HCT116 (cell line): Measurements from ENCODE around the gene PKNOX2. TPM values are rescaled to one million over a fixed set of nuclear protein-coding genes. Genes with fewer than 3 reads are reported as not detected.

Experiments
- ATAC-seq: fragments of 200-7000 bp; cut with Tn5 transposase; 2 replicates; pipeline ENCODE4 v1.9.1; 2020; ENCODE audit warnings: mild to moderate bottlenecking, moderate library complexity
- BruUV-seq: library from RNA; stranded (reverse); fragments of 400-500 nt; replicated peaks from 2 replicates; lab custom pipeline; 2021; lab: Mats Ljungman, UMichigan
- CTCF ChIA-PET: fragments of 300-600 bp; sonication (Branson Sonifier 250); formaldehyde crosslinking; loops from one replicate; lab custom pipeline; 2021; ENCODE audit warnings: antibody characterized with exemption; lab: Charles Lee
- POLR2A ChIA-PET: fragments of 300-600, 350-600 bp; sonication (Branson Sonifier 250); formaldehyde crosslinking; loops from one replicate; lab custom pipeline; 2021; ENCODE audit warnings: antibody characterized with exemption; lab: Charles Lee
- RAD21 ChIA-PET, 2 experiments: fragments of 300-600 bp; sonication (Branson Sonifier 250); formaldehyde crosslinking; loops; one replicate each; lab custom pipeline; 2023; ENCODE audit warnings: low total read pairs in 2 of 2; ENCODE audit not compliant: uncharacterized antibody in 2 of 2, unreplicated experiment in 2 of 2, low non-redundant PET in 1 of 2; lab: Charles Lee
- DNase-seq: peaks from one replicate; pipeline ENCODE4 v3.0.0-alpha.2; 2010; ENCODE audit warnings: low read depth, low spot score
- H2AFZ ChIP-seq: fragments of 200-600 bp; shearing (Covaris generic), sonication (generic); 2 replicates; pipeline ENCODE4 v1.6.1; 2017; ENCODE audit warnings: low read depth, mixed run types, mixed read lengths, antibody characterized with exemption, low read length; ENCODE audit not compliant: poor library complexity, severe bottlenecking
- H3K27ac ChIP-seq: 2 replicates; pipeline ENCODE4 v1.5.1; 2012; ENCODE audit warnings: low read depth, low read length
- H3K27me3 ChIP-seq: fragments of 200-600 bp; sonication (generic); 2 replicates; pipeline ENCODE4 v1.6.1; 2016; ENCODE audit warnings: mixed run types, low read length, mixed read lengths; ENCODE audit not compliant: insufficient read depth
- H3K36me3 ChIP-seq, 2 experiments: fragments of 200-500 bp in 1 of 2; fragments of 200-600 bp in 1 of 2; sonication (Bioruptor generic) in 1 of 2; sonication (generic) in 1 of 2; 2 replicates each; pipeline versions ENCODE4 v1.5.1 to v1.6.1; 2014 to 2016; ENCODE audit warnings: low read length in 2 of 2, inconsistent platforms in 1 of 2, mixed read lengths in 1 of 2, mixed run types in 1 of 2; ENCODE audit not compliant: insufficient read depth in 2 of 2, control insufficient read depth in 1 of 2
- H3K4me1 ChIP-seq, 2 experiments: fragments of 200-600 bp in 1 of 2; sonication (generic) in 1 of 2; 2 replicates each; pipeline versions ENCODE4 v1.5.1 to v1.6.1; 2012 to 2017; ENCODE audit warnings: low read length in 2 of 2, inconsistent platforms in 1 of 2, mild to moderate bottlenecking in 1 of 2, mixed read lengths in 1 of 2, mixed run types in 1 of 2, moderate library complexity in 1 of 2; ENCODE audit not compliant: insufficient read depth in 2 of 2, control insufficient read depth in 1 of 2
- H3K4me2 ChIP-seq: fragments of 200-600 bp; sonication (generic); 2 replicates; pipeline ENCODE4 v1.6.1; 2017; ENCODE audit warnings: mixed run types, low read length, mixed read lengths
- H3K4me3 ChIP-seq, 2 experiments: fragments of 200-600 bp in 1 of 2; sonication (generic) in 1 of 2; replicated peaks in 1 of 2; 2 replicates each; pipeline ENCODE4 v1.5.1; 2011 to 2016; ENCODE audit warnings: low read length in 2 of 2, control low read depth in 1 of 2, low read depth in 1 of 2, mild to moderate bottlenecking in 1 of 2, mixed read lengths in 1 of 2, mixed run types in 1 of 2
- H3K79me2 ChIP-seq: fragments of 200-600 bp; sonication (generic); 2 replicates; pipeline ENCODE4 v1.6.1; 2017; ENCODE audit warnings: mild to moderate bottlenecking, mixed run types, low read length, moderate library complexity, mixed read lengths; ENCODE audit not compliant: insufficient read depth
- H3K9ac ChIP-seq: fragments of 200-600 bp; sonication (generic); 2 replicates; pipeline ENCODE4 v1.6.1; 2016; ENCODE audit warnings: low read length, mixed read lengths
- H3K9me2 ChIP-seq: fragments of 200-600 bp; sonication (generic), shearing (Covaris generic); 2 replicates; pipeline ENCODE4 v1.6.1; 2017; ENCODE audit warnings: mixed run types, mild to moderate bottlenecking, moderate library complexity; ENCODE audit not compliant: insufficient read depth
- H3K9me3 ChIP-seq, 2 experiments: fragments of 200-500 bp in 1 of 2; fragments of 200-600 bp in 1 of 2; sonication (Bioruptor generic) in 1 of 2; sonication (generic) in 1 of 2; 2 replicates each; pipeline ENCODE4 v1.6.1; 2014 to 2017; ENCODE audit warnings: low read length in 2 of 2, mixed read lengths in 2 of 2, inconsistent platforms in 1 of 2, low read depth in 1 of 2, mild to moderate bottlenecking in 1 of 2, mixed run types in 1 of 2, moderate library complexity in 1 of 2; ENCODE audit not compliant: control insufficient read depth in 1 of 2, insufficient read depth in 1 of 2
- H4K20me1 ChIP-seq: fragments of 200-600 bp; sonication (generic), shearing (Covaris generic); 2 replicates; pipeline ENCODE4 v1.6.1; 2017; ENCODE audit warnings: mixed run types, mild to moderate bottlenecking, moderate library complexity; ENCODE audit not compliant: insufficient read depth
- ATF3 ChIP-seq: IDR thresholded peaks from 2 replicates; pipeline ENCODE4 v1.6.1; 2012
- CBX3 ChIP-seq: IDR thresholded peaks from 2 replicates; pipeline ENCODE4 v1.6.1; 2012; ENCODE audit warnings: low read depth
- CEBPB ChIP-seq: IDR thresholded peaks from 2 replicates; pipeline ENCODE4 v1.6.1; 2012; ENCODE audit warnings: low read depth
- EGR1 ChIP-seq: IDR thresholded peaks from 2 replicates; pipeline ENCODE4 v1.6.1; 2012; ENCODE audit warnings: low read depth
- EZH2 ChIP-seq: fragments of 200-600 bp; sonication (generic); IDR thresholded peaks from 2 replicates; pipeline ENCODE4 v1.6.1; 2017; ENCODE audit warnings: antibody characterized with exemption, mixed run types
- POLR2A ChIP-seq: IDR thresholded peaks from 2 replicates; pipeline ENCODE4 v1.7.0; 2011; ENCODE audit warnings: borderline replicate concordance; ENCODE audit not compliant: insufficient read depth, insufficient read length; ENCODE audit errors: extremely low read depth
- RAD21 ChIP-seq: IDR thresholded peaks from 2 replicates; pipeline ENCODE4 v1.6.1; 2012; ENCODE audit warnings: low read depth, mild to moderate bottlenecking
- SIN3A ChIP-seq: IDR thresholded peaks from 2 replicates; pipeline ENCODE4 v1.6.1; 2012; ENCODE audit warnings: low read depth
- SP1 ChIP-seq: IDR thresholded peaks from 2 replicates; pipeline ENCODE4 v1.6.1; 2012; ENCODE audit warnings: low read depth
- SRF ChIP-seq: IDR thresholded peaks from 2 replicates; pipeline ENCODE4 v1.6.1; 2012; ENCODE audit warnings: low read depth
- TCF7L2 ChIP-seq: IDR thresholded peaks from 2 replicates; pipeline ENCODE4 v1.7.0; 2011; ENCODE audit warnings: borderline replicate concordance, inconsistent platforms; ENCODE audit not compliant: insufficient read depth, insufficient read length; ENCODE audit errors: extremely low read depth
- ZBTB33 ChIP-seq: IDR thresholded peaks from 2 replicates; pipeline ENCODE4 v1.6.1; 2011; ENCODE audit warnings: mild to moderate bottlenecking, low read length, moderate library complexity; ENCODE audit not compliant: insufficient replicate concordance; ENCODE audit errors: extremely low read depth
- ZFX ChIP-seq: fragments of 450-650 bp; IDR thresholded peaks from 2 replicates; pipeline ENCODE4 v1.6.1; 2017
- ZNF274 ChIP-seq: fragments of 200-500 bp; sonication (Bioruptor generic); IDR thresholded peaks from 2 replicates; pipeline ENCODE4 v1.6.1; 2014; ENCODE audit warnings: mild to moderate bottlenecking, low read depth, low read length, inconsistent platforms
- intact Hi-C: fragments of 100-400 bp; cut with micrococcal nuclease; formaldehyde crosslinking; loops from 2 replicates; pipeline ENCODE4 v1.10.0; 2022
- total RNA-seq: library from RNA; stranded (reverse); gene quantifications from one replicate; pipeline ENCODE4 v1.2.1, GENCODE V29; 2021; ENCODE audit not compliant: unreplicated experiment
- TF ChIP-seq, protein P1 (sequence below), 3 experiments: fragments of 200-600 bp in 1 of 3; sonication (generic) in 1 of 3; IDR thresholded peaks in 2 of 3; conservative IDR thresholded peaks in 1 of 3; 2 replicates each; pipeline ENCODE4 v1.5.1; 2012 to 2017; ENCODE audit warnings: low read depth in 2 of 3, low read length in 2 of 3, antibody characterized with exemption in 1 of 3, borderline replicate concordance in 1 of 3, control low read depth in 1 of 3, mild to moderate bottlenecking in 1 of 3, mixed read lengths in 1 of 3, mixed run types in 1 of 3, moderate library complexity in 1 of 3; ENCODE audit not compliant: insufficient read depth in 1 of 3
- TF ChIP-seq, protein P2 (sequence below): IDR thresholded peaks from 2 replicates; pipeline ENCODE4 v1.6.1; 2012

The PKNOX2 gene
- total RNA-seq, 1 experiment from 2014 or later = 0.20 TPM

GRCh38 chr11:125382314-125382791, 217.8 kb downstream of the PKNOX2 start:
- no peak overlapping the region for H2AFZ ChIP-seq
- no peaks in the 10 kb centered on the region for H4K20me1 ChIP-seq
- H3K36me3 ChIP-seq = no peaks in the 10 kb centered on the region
- no peaks in the 10 kb centered on the region for H3K9me3 ChIP-seq
- H3K4me2 ChIP-seq = no peak overlapping the region
- no TSS peak for BruUV-seq
- no peak overlapping the region for H3K27ac ChIP-seq
- ChIA-PET CTCF (no interaction called here), RAD21 (no interaction called here), POLR2A (no interaction called here)
- H3K9ac ChIP-seq = no peak overlapping the region
- TF ChIP-seq TCF7L2 = no peak
- TF ChIP-seq EZH2 = 0 out of 2 replicates have a peak, but pooled peaks have one; percentile 35
- H3K79me2 ChIP-seq = no peaks in the 10 kb centered on the region
- no peak overlapping the region for H3K4me3 ChIP-seq
- no peaks in the 10 kb centered on the region; a peak in 1 of 4 replicates for H3K4me1 ChIP-seq
- intact Hi-C loops = no loop called here
- ATAC-seq (peak; percentile 35; the same call in 1 of the 2 replicates), DNase-seq (no peak)
- no peaks in the 10 kb centered on the region for H3K9me2 ChIP-seq
- H3K27me3 ChIP-seq = peaks cover 50% of the 10 kb centered on the region

GRCh38 chr11:125382822-125383221, 218.3 kb downstream of the PKNOX2 start:
- no peak overlapping the region for H3K4me2 ChIP-seq
- no peak for DNase-seq
- no peak overlapping the region for H3K27ac ChIP-seq
- peaks cover 46% of the 10 kb centered on the region for H3K27me3 ChIP-seq
- H3K36me3 ChIP-seq = no peaks in the 10 kb centered on the region
- H3K9ac ChIP-seq = no peak overlapping the region
- no peaks in the 10 kb centered on the region for H4K20me1 ChIP-seq
- H3K4me1 ChIP-seq = no peaks in the 10 kb centered on the region; a peak in 1 of 4 replicates
- no peak overlapping the region for H2AFZ ChIP-seq
- ChIA-PET CTCF (no interaction called here), RAD21 (interaction anchor here in 1 of 2 experiments (0.5 kb wide), 1 partner anchor 28 kb away, joined by 3 read pairs; no protein-coding TSS in a partner anchor)
- no TSS peak for BruUV-seq
- no peak overlapping the region for H3K4me3 ChIP-seq
- no peak for ATAC-seq
- TF ChIP-seq RAD21 (no peak), ZNF274 (no peak), EGR1 (no peak), CEBPB (no peak), CBX3 (no peak), POLR2A (no peak), SIN3A (no peak), EZH2 (no peak), ZFX (no peak), ATF3 (no peak), SRF (no peak), TCF7L2 (no peak), SP1 (no peak), ZBTB33 (no peak)
- TF ChIP-seq, protein P1, sequence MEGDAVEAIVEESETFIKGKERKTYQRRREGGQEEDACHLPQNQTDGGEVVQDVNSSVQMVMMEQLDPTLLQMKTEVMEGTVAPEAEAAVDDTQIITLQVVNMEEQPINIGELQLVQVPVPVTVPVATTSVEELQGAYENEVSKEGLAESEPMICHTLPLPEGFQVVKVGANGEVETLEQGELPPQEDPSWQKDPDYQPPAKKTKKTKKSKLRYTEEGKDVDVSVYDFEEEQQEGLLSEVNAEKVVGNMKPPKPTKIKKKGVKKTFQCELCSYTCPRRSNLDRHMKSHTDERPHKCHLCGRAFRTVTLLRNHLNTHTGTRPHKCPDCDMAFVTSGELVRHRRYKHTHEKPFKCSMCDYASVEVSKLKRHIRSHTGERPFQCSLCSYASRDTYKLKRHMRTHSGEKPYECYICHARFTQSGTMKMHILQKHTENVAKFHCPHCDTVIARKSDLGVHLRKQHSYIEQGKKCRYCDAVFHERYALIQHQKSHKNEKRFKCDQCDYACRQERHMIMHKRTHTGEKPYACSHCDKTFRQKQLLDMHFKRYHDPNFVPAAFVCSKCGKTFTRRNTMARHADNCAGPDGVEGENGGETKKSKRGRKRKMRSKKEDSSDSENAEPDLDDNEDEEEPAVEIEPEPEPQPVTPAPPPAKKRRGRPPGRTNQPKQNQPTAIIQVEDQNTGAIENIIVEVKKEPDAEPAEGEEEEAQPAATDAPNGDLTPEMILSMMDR (IDR thresholded peaks at IDR 0.05 in 2 of 3, conservative IDR thresholded peaks at IDR 0.05 in 1 of 3; ENCODE audit: borderline replicate concordance in 1 of 3, insufficient read depth in 1 of 3, low read depth in 2 of 3, low read length in 2 of 3) = no peak
- TF ChIP-seq, protein P2, sequence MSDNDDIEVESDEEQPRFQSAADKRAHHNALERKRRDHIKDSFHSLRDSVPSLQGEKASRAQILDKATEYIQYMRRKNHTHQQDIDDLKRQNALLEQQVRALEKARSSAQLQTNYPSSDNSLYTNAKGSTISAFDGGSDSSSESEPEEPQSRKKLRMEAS = no peak
- TF ChIP-seq, all 23 proteins: peak for 0
- intact Hi-C loops = no loop called here
- POLR2A ChIA-PET = no interaction called here
- H3K9me2 ChIP-seq = no peaks in the 10 kb centered on the region
- H3K9me3 ChIP-seq = no peaks in the 10 kb centered on the region
- no peaks in the 10 kb centered on the region for H3K79me2 ChIP-seq
